ENCODE data around the gene SWAP70. TPM values are rescaled to one million over a fixed set of nuclear protein-coding genes. Genes with fewer than 3 reads are reported as not detected.
"Not testable (repeated sequence)": the region's sequence is repeated elsewhere in the genome, so short reads cannot be mapped to it uniquely, and the experiment has no call there.

Gene SWAP70
- 22.5 TPM for polyA plus RNA-seq (2013, experiment 1 of 2)
- polyA plus RNA-seq (2013, experiment 2 of 2): 25.7 TPM

- no peaks in the 10 kb centered on the region for H3K27me3 ChIP-seq (ENCODE audit: insufficient read depth, low read length)
- H3K4me3 ChIP-seq (ENCODE audit: low read length): peak within 1 kb of the TSS; percentile 100
- H3K27ac ChIP-seq (ENCODE audit: low read depth, low read length): peak within 1 kb of the TSS; percentile 85
- H3K4me1 ChIP-seq (ENCODE audit: insufficient read depth, low read length): no peaks in the 10 kb centered on the region
- H3K36me3 ChIP-seq (ENCODE audit: insufficient read depth, low read length): no peaks in the 10 kb centered on the region
- H3K9me3 ChIP-seq (ENCODE audit: insufficient read depth, low read depth, low read length): peaks cover 6% of the 10 kb centered on the region; the same call in 1 of the 2 replicates
- WGBS: 1% methylated on average over 38 of the region's 38 CpGs
- peak within 1 kb of the TSS; percentile 89 for H3K9ac ChIP-seq (ENCODE audit: low read depth, low read length)
Observed at GRCh38 chr11:9663699-9664275, at the start of gene SWAP70. SWAP70 (plus strand) TSS chr11:9664077; CDS start chr11:9664180, 103 bp downstream.

GRCh38 chr11:9615031-9615451 is 48.8 kb upstream of the SWAP70 start:
- H3K36me3 ChIP-seq (ENCODE audit: insufficient read depth, low read length): no peaks in the 10 kb centered on the region
- H3K9me3 ChIP-seq (ENCODE audit: insufficient read depth, low read depth, low read length): no peaks in the 10 kb centered on the region
- H3K27me3 ChIP-seq (ENCODE audit: insufficient read depth, low read length): no peaks in the 10 kb centered on the region
- H3K4me1 ChIP-seq (ENCODE audit: insufficient read depth, low read length): peaks cover 15% of the 10 kb centered on the region
- H3K9ac ChIP-seq (ENCODE audit: low read depth, low read length): no peak overlapping the region
- 92% methylated on average over 1 of the region's 2 CpGs for WGBS
- peak overlapping the region; percentile 57 for H3K4me3 ChIP-seq (ENCODE audit: low read length)
- no peak overlapping the region for H3K27ac ChIP-seq (ENCODE audit: low read depth, low read length)

- no peaks in the 10 kb centered on the region for H3K27me3 ChIP-seq (ENCODE audit: insufficient read depth, low read length)
- H3K36me3 ChIP-seq (ENCODE audit: insufficient read depth, low read length): no peaks in the 10 kb centered on the region
- no peaks in the 10 kb centered on the region for H3K9me3 ChIP-seq (ENCODE audit: insufficient read depth, low read depth, low read length)
- no peak overlapping the region for H3K4me3 ChIP-seq (ENCODE audit: low read length)
- H3K9ac ChIP-seq (ENCODE audit: low read depth, low read length): no peak overlapping the region
- H3K4me1 ChIP-seq (ENCODE audit: insufficient read depth, low read length): peaks cover 15% of the 10 kb centered on the region
- WGBS: 86% methylated on average over 2 of the region's 2 CpGs
- H3K27ac ChIP-seq (ENCODE audit: low read depth, low read length): no peak overlapping the region
Observed at GRCh38 chr11:9616042-9616675, 47.7 kb upstream of the SWAP70 start.

GRCh38 chr11:9616858-9617257 is 47.0 kb upstream of the SWAP70 start:
- Histone ChIP-seq H3K27ac (ENCODE audit: low read depth, low read length) (no peak overlapping the region), H3K36me3 (ENCODE audit: insufficient read depth, low read length) (no peaks in the 10 kb centered on the region), H3K27me3 (ENCODE audit: insufficient read depth, low read length) (no peaks in the 10 kb centered on the region), H3K9ac (ENCODE audit: low read depth, low read length) (no peak overlapping the region), H3K4me3 (ENCODE audit: low read length) (no peak overlapping the region), H3K9me3 (ENCODE audit: insufficient read depth, low read depth, low read length) (no peaks in the 10 kb centered on the region), H3K4me1 (ENCODE audit: insufficient read depth, low read length) (peaks cover 15% of the 10 kb centered on the region)
- 94% methylated on average over 4 of the region's 4 CpGs for WGBS

GRCh38 chr11:9617940-9618339 is 45.9 kb upstream of the SWAP70 start:
- Histone ChIP-seq H3K9me3 (ENCODE audit: insufficient read depth, low read depth, low read length) (no peaks in the 10 kb centered on the region), H3K27ac (ENCODE audit: low read depth, low read length) (no peak overlapping the region), H3K4me3 (ENCODE audit: low read length) (no peak overlapping the region), H3K9ac (ENCODE audit: low read depth, low read length) (no peak overlapping the region), H3K27me3 (ENCODE audit: insufficient read depth, low read length) (no peaks in the 10 kb centered on the region), H3K36me3 (ENCODE audit: insufficient read depth, low read length) (no peaks in the 10 kb centered on the region), H3K4me1 (ENCODE audit: insufficient read depth, low read length) (peaks cover 11% of the 10 kb centered on the region)
- 95% methylated on average over 5 of the region's 5 CpGs for WGBS

GRCh38 chr11:9619004-9619403 is 44.9 kb upstream of the SWAP70 start:
- H3K4me1 ChIP-seq (ENCODE audit: insufficient read depth, low read length): peaks cover 10% of the 10 kb centered on the region
- no peak overlapping the region for H3K9ac ChIP-seq (ENCODE audit: low read depth, low read length)
- no peaks in the 10 kb centered on the region for H3K36me3 ChIP-seq (ENCODE audit: insufficient read depth, low read length)
- H3K27ac ChIP-seq (ENCODE audit: low read depth, low read length): no peak overlapping the region
- WGBS: 98% methylated on average over 1 of the region's 1 CpG
- H3K27me3 ChIP-seq (ENCODE audit: insufficient read depth, low read length): no peaks in the 10 kb centered on the region
- no peaks in the 10 kb centered on the region for H3K9me3 ChIP-seq (ENCODE audit: insufficient read depth, low read depth, low read length)
- no peak overlapping the region for H3K4me3 ChIP-seq (ENCODE audit: low read length)

- H3K36me3 ChIP-seq (ENCODE audit: insufficient read depth, low read length): no peaks in the 10 kb centered on the region
- no peaks in the 10 kb centered on the region for H3K27me3 ChIP-seq (ENCODE audit: insufficient read depth, low read length)
- H3K4me1 ChIP-seq (ENCODE audit: insufficient read depth, low read length): peaks cover 4% of the 10 kb centered on the region
- H3K4me3 ChIP-seq (ENCODE audit: low read length): no peak overlapping the region
- no peak overlapping the region for H3K9ac ChIP-seq (ENCODE audit: low read depth, low read length)
- H3K27ac ChIP-seq (ENCODE audit: low read depth, low read length): no peak overlapping the region
- no peaks in the 10 kb centered on the region for H3K9me3 ChIP-seq (ENCODE audit: insufficient read depth, low read depth, low read length)
Observed at GRCh38 chr11:9619971-9620370, 43.9 kb upstream of the SWAP70 start.

GRCh38 chr11:9622353-9622752 is 41.5 kb upstream of the SWAP70 start:
- not testable (repeated sequence) for H3K36me3 ChIP-seq (ENCODE audit: insufficient read depth, low read length); H3K9me3 ChIP-seq (ENCODE audit: insufficient read depth, low read depth, low read length); H3K27me3 ChIP-seq (ENCODE audit: insufficient read depth, low read length); H3K9ac ChIP-seq (ENCODE audit: low read depth, low read length); H3K27ac ChIP-seq (ENCODE audit: low read depth, low read length); H3K4me3 ChIP-seq (ENCODE audit: low read length)
- peaks cover 23% of the 10 kb centered on the region for H3K4me1 ChIP-seq (ENCODE audit: insufficient read depth, low read length)
- WGBS: 76% methylated on average over 7 of the region's 7 CpGs

- not testable (repeated sequence) for H3K27me3 ChIP-seq (ENCODE audit: insufficient read depth, low read length); H3K27ac ChIP-seq (ENCODE audit: low read depth, low read length); H3K9me3 ChIP-seq (ENCODE audit: insufficient read depth, low read depth, low read length); H3K9ac ChIP-seq (ENCODE audit: low read depth, low read length); H3K4me3 ChIP-seq (ENCODE audit: low read length); H3K36me3 ChIP-seq (ENCODE audit: insufficient read depth, low read length)
- H3K4me1 ChIP-seq (ENCODE audit: insufficient read depth, low read length): peaks cover 30% of the 10 kb centered on the region
- WGBS: 92% methylated on average over 19 of the region's 23 CpGs
Observed at GRCh38 chr11:9623053-9623452, 40.8 kb upstream of the SWAP70 start.

GRCh38 chr11:9624448-9624847 is 39.4 kb upstream of the SWAP70 start:
- Histone ChIP-seq H3K36me3 (ENCODE audit: insufficient read depth, low read length) (no peaks in the 10 kb centered on the region), H3K9me3 (ENCODE audit: insufficient read depth, low read depth, low read length) (no peaks in the 10 kb centered on the region), H3K27ac (ENCODE audit: low read depth, low read length) (no peak overlapping the region), H3K4me1 (ENCODE audit: insufficient read depth, low read length) (peaks cover 39% of the 10 kb centered on the region), H3K4me3 (ENCODE audit: low read length) (no peak overlapping the region), H3K9ac (ENCODE audit: low read depth, low read length) (no peak overlapping the region), H3K27me3 (ENCODE audit: insufficient read depth, low read length) (no peaks in the 10 kb centered on the region)

GRCh38 chr11:9625162-9625561 is 38.7 kb upstream of the SWAP70 start:
- H3K4me3 ChIP-seq (ENCODE audit: low read length): no peak overlapping the region
- H3K9me3 ChIP-seq (ENCODE audit: insufficient read depth, low read depth, low read length): no peaks in the 10 kb centered on the region
- H3K27ac ChIP-seq (ENCODE audit: low read depth, low read length): no peak overlapping the region
- no peaks in the 10 kb centered on the region for H3K36me3 ChIP-seq (ENCODE audit: insufficient read depth, low read length)
- H3K27me3 ChIP-seq (ENCODE audit: insufficient read depth, low read length): no peaks in the 10 kb centered on the region
- H3K9ac ChIP-seq (ENCODE audit: low read depth, low read length): no peak overlapping the region
- 78% methylated on average over 6 of the region's 6 CpGs for WGBS
- peaks cover 39% of the 10 kb centered on the region for H3K4me1 ChIP-seq (ENCODE audit: insufficient read depth, low read length)
